Measurements from ENCODE around the gene PNMT.

The PNMT gene

GRCh38 chr17:39631403-39631802 is 36.9 kb upstream of the PNMT start:
- Histone ChIP-seq H3K27ac (no peak overlapping the region), H3K27me3 (peaks cover 12 to 18% (median 17%) of the 10 kb centered on the region in 11 experiments), H3K36me3 (no peaks in the 10 kb centered on the region), H3K4me2 (peak overlapping the region in 10 of 11 experiments; percentile 16 to 67 (median 39); a peak in 16 of 22 replicates), H3K4me1 (peaks cover 15 to 85% (median 66%) of the 10 kb centered on the region in 10 experiments), H4K20me1 (no peaks in the 10 kb centered on the region; a peak in 2 of 22 replicates), H3K9me3 (replicated peaks in 1 of 11) (no peaks in the 10 kb centered on the region), H3K4me3 (no peak overlapping the region), H3K9ac (no peak overlapping the region)
- no peak for TF ChIP-seq Cebpa-rat (IDR thresholded peaks at IDR 0.05)

GRCh38 chr17:39632153-39632941 is 35.9 kb upstream of the PNMT start:
- Histone ChIP-seq H3K36me3 (no peaks in the 10 kb centered on the region), H3K4me3 (no peak overlapping the region), H3K27me3 (peaks cover 2 to 8% (median 7%) of the 10 kb centered on the region in 11 experiments), H3K9me3 (replicated peaks in 1 of 11) (no peaks in the 10 kb centered on the region), H4K20me1 (no peaks in the 10 kb centered on the region; a peak in 3 of 22 replicates), H3K4me2 (peak overlapping the region in 8 of 11 experiments; percentile 29 to 67 (median 42); a peak in 12 of 22 replicates), H3K4me1 (peaks cover 18 to 81% (median 65%) of the 10 kb centered on the region in 10 experiments), H3K9ac (peak overlapping the region in 3 of 11 experiments; percentile 7 to 47 (median 15); a peak in 1 of 22 replicates), H3K27ac (no peak overlapping the region)
- TF ChIP-seq Cebpa-rat (IDR thresholded peaks at IDR 0.05) = no peak

- H3K27me3 ChIP-seq = no peaks in the 10 kb centered on the region
- H3K9me3 ChIP-seq (replicated peaks in 1 of 11) = no peaks in the 10 kb centered on the region
- TF ChIP-seq Cebpa-rat (IDR thresholded peaks at IDR 0.05) = no peak
- no peak overlapping the region for H3K4me3 ChIP-seq
- H3K4me2 ChIP-seq = peak overlapping the region in 1 of 11 experiments; percentile 2; a peak in 1 of 22 replicates
- H4K20me1 ChIP-seq = peaks cover 0 to 12% (median 8%) of the 10 kb centered on the region in 11 experiments; a peak in 10 of 22 replicates
- no peaks in the 10 kb centered on the region for H3K36me3 ChIP-seq
- H3K27ac ChIP-seq = no peak overlapping the region
- peak overlapping the region in 1 of 11 experiments; percentile 18; a peak in 1 of 22 replicates for H3K9ac ChIP-seq
- H3K4me1 ChIP-seq = peaks cover 28 to 82% (median 67%) of the 10 kb centered on the region in 10 experiments
Observed at GRCh38 chr17:39633570-39634183, 34.6 kb upstream of the PNMT start.

GRCh38 chr17:39634384-39634871 is 33.8 kb upstream of the PNMT start:
- Histone ChIP-seq H3K36me3 (0 out of 22 replicates have a peak, but pooled peaks cover 0 to 3% (median 0%) of the 10 kb centered on the region in 11 experiments), H3K9ac (0 out of 22 replicates have a peak overlapping the region, but pooled peaks of 1 of the 11 experiments have one; percentile 30), H3K27me3 (no peaks in the 10 kb centered on the region), H4K20me1 (peaks cover 2 to 19% (median 14%) of the 10 kb centered on the region in 11 experiments; a peak in 16 of 22 replicates), H3K9me3 (replicated peaks in 1 of 11) (no peaks in the 10 kb centered on the region), H3K4me2 (peak overlapping the region in 4 of 11 experiments; percentile 2 to 99 (median 64); a peak in 4 of 22 replicates), H3K27ac (no peak overlapping the region), H3K4me3 (no peak overlapping the region), H3K4me1 (peaks cover 36 to 81% (median 67%) of the 10 kb centered on the region in 10 experiments)
- TF ChIP-seq Cebpa-rat (IDR thresholded peaks at IDR 0.05) = no peak

GRCh38 chr17:39635614-39636176 is 32.6 kb upstream of the PNMT start:
- H3K4me3 ChIP-seq = 0 out of 20 replicates have a peak overlapping the region, but pooled peaks of 1 of the 10 experiments have one; percentile 83
- H3K4me1 ChIP-seq = peaks cover 48 to 88% (median 74%) of the 10 kb centered on the region in 10 experiments
- H3K9me3 ChIP-seq (replicated peaks in 1 of 11) = no peaks in the 10 kb centered on the region
- H3K4me2 ChIP-seq = peak overlapping the region; percentile 83 to 99 (median 98)
- H3K27ac ChIP-seq = peak overlapping the region in 10 of 11 experiments; percentile 84 to 94 (median 91); a peak in 15 of 22 replicates
- H3K36me3 ChIP-seq = peaks cover 0 to 5% (median 0%) of the 10 kb centered on the region in 11 experiments; a peak in 1 of 22 replicates
- no peaks in the 10 kb centered on the region for H3K27me3 ChIP-seq
- H4K20me1 ChIP-seq = peaks cover 10 to 32% (median 26%) of the 10 kb centered on the region in 11 experiments; a peak in 20 of 22 replicates
- peak overlapping the region in 9 of 11 experiments; percentile 88 to 96 (median 90); a peak in 13 of 22 replicates for H3K9ac ChIP-seq
- TF ChIP-seq Cebpa-rat (IDR thresholded peaks at IDR 0.05) = no peak

- Histone ChIP-seq H3K9me3 (replicated peaks in 1 of 11) (no peaks in the 10 kb centered on the region), H3K4me3 (peak overlapping the region; percentile 76 to 98 (median 88)), H4K20me1 (peaks cover 19 to 40% (median 34%) of the 10 kb centered on the region in 11 experiments; a peak in 20 of 22 replicates), H3K27ac (peak overlapping the region; percentile 84 to 94 (median 91)), H3K9ac (peak overlapping the region; percentile 85 to 96 (median 90)), H3K4me1 (peaks cover 57 to 90% (median 77%) of the 10 kb centered on the region in 10 experiments), H3K27me3 (no peaks in the 10 kb centered on the region), H3K4me2 (peak overlapping the region; percentile 83 to 99 (median 98)), H3K36me3 (peaks cover 0 to 5% (median 0%) of the 10 kb centered on the region in 11 experiments; a peak in 1 of 22 replicates)
- no peak for TF ChIP-seq Cebpa-rat (IDR thresholded peaks at IDR 0.05)
Observed at GRCh38 chr17:39636587-39636926, 31.7 kb upstream of the PNMT start.

GRCh38 chr17:39636927-39637736 is 31.1 kb upstream of the PNMT start, which contains the start of gene STARD3:
Gene STARD3 (plus strand): TSS chr17:39637144. CDS start chr17:39653532, 16,388 bp downstream.
- no peak for TF ChIP-seq Cebpa-rat (IDR thresholded peaks at IDR 0.05)
- Histone ChIP-seq H3K4me2 (peak within 1 kb of the TSS; percentile 94 to 99 (median 98)), H3K4me3 (peak within 1 kb of the TSS; percentile 76 to 98 (median 88)), H4K20me1 (peaks cover 25 to 46% (median 40%) of the 10 kb centered on the region in 11 experiments; a peak in 21 of 22 replicates), H3K9me3 (replicated peaks in 1 of 11) (no peaks in the 10 kb centered on the region), H3K9ac (peak within 1 kb of the TSS; percentile 85 to 96 (median 90)), H3K36me3 (peaks cover 0 to 5% (median 0%) of the 10 kb centered on the region in 11 experiments; a peak in 1 of 22 replicates), H3K27ac (peak within 1 kb of the TSS; percentile 84 to 94 (median 91)), H3K27me3 (no peaks in the 10 kb centered on the region), H3K4me1 (peaks cover 63 to 90% (median 79%) of the 10 kb centered on the region in 10 experiments)
